Muscle of leg (tissue), 11 donors: ENCODE data around the gene PTPRJ. TPM values are rescaled to one million over a fixed set of nuclear protein-coding genes. Genes with fewer than 3 reads are reported as not detected.
A peak's percentile ranks its signal among the peaks of the same experiment; 100 is the strongest.
"Not testable (repeated sequence)": the region's sequence is repeated elsewhere in the genome, so short reads cannot be mapped to it uniquely, and the experiment has no call there.

ENCODE experiments used
- DNase-seq: peaks from one replicate; pipeline ENCODE4 v3.0.0; 2013
- H3K27ac ChIP-seq: one replicate; pipeline ENCODE4 v1.5.1; 2013; ENCODE audit warnings: mild to moderate bottlenecking, low read length, control low read depth
- H3K27me3 ChIP-seq: one replicate; pipeline ENCODE4 v1.6.1; 2013; ENCODE audit warnings: low read length; ENCODE audit not compliant: control insufficient read depth, insufficient read depth
- H3K36me3 ChIP-seq: one replicate; pipeline ENCODE4 v1.6.1; 2013; ENCODE audit warnings: low read length; ENCODE audit not compliant: control insufficient read depth, insufficient read depth
- H3K4me1 ChIP-seq: one replicate; pipeline ENCODE4 v1.6.1; 2013; ENCODE audit warnings: low read length; ENCODE audit not compliant: control insufficient read depth, insufficient read depth
- H3K4me3 ChIP-seq: one replicate; pipeline ENCODE4 v1.5.1; 2013; ENCODE audit warnings: low read length, control low read depth
- H3K9me3 ChIP-seq: replicated peaks from 2 replicates; pipeline ENCODE4 v1.6.1; 2013; ENCODE audit warnings: low read depth, low read length; ENCODE audit not compliant: control insufficient read depth
- WGBS: methylation state at CpG from one replicate; pipeline ENCODE4 v1.1.5; 2013; ENCODE audit warnings: missing lambda C conversion rate; ENCODE audit not compliant: insufficient coverage; 5-methylcytosine and 5-hydroxymethylcytosine counted together
- polyA plus RNA-seq, 8 donors: library from polyadenylated mRNA; unstranded; fragments of 120-200 nt; gene quantifications; one replicate each; pipeline versions ENCODE4 v1.2.1 to v1.2.3, GENCODE V29; 2013; ENCODE audit warnings: inconsistent platforms in 1 of 8, low replicate concordance in 1 of 8; ENCODE audit not compliant: insufficient read length in 8 of 8, insufficient read depth in 1 of 8
- total RNA-seq: library from RNA; stranded (reverse); fragments of 120-200 nt; gene quantifications from one replicate; pipeline ENCODE4 v1.2.4, GENCODE V29; 2013

The PTPRJ gene
- total and polyA plus RNA-seq, 9 donors, result 2.9 to 6.0 (median 3.6) TPM

DNA sequence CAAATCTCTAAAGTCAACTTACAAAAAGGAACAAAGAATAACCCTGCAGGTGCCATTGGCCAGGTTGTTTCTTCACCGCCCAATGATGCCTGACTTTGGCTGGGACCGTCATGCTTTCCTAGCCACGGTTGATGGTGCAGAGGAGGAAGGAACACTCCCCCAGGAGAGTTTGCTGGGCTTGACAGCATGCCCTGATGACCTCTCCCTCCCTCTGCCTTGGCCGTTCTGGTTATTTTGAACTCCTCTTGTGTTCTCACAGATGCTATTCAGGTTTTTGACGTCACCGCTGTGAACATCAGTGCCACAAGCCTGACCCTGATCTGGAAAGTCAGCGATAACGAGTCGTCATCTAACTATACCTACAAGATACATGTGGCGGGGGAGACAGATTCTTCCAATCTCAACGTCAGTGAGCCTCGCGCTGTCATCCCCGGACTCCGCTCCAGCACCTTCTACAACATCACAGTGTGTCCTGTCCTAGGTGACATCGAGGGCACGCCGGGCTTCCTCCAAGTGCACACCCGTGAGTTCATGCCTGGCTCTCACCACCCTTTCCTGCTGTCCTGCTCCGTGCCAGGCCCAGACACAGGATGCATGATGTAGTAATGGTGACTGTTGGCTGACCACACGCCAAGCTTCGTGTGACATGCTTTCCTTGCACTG lies 147.3 kb downstream of the PTPRJ start:
- Histone ChIP-seq H3K9me3 (no peaks in the 10 kb centered on the region), H3K27ac (no peak overlapping the region), H3K4me3 (no peak overlapping the region), H3K27me3 (no peaks in the 10 kb centered on the region), H3K36me3 (peaks cover 7% of the 10 kb centered on the region), H3K4me1 (no peaks in the 10 kb centered on the region)
- no peak for DNase-seq
- WGBS, result 91% methylated on average over 18 of the region's 22 CpGs

DNA sequence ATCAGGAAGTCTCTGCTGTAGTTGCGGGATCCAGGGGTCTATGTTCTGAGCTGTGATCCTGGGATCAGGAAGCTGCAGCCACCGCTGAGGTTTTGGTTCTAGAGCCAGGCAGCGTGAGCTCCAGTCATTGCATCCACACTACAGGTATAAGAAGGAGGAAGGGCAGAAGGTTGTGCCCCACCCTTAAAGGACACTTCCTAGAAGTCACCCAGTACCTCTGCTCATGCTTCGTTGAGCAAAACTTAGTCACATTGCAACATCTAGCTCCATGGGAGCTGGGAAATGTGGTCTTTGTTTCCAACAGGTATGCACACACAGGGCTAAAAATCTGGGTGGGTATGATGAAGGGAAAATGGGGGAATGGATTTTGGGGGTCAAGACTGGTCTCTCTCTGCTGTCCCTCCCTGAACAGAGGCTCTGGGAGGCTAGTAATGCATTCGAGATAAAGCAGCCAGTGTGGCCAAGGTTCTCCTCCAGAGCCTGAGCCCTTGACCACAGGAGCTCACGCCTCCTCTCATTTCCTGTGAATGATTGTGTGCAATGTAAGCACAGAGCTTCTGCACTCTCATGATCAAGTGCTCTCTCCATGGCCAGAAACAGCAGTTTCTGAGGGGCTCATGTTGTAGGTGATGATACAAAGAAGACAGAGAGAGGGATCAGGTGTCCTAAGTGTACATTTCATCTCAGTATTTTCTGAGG lies 149.5 kb downstream of the PTPRJ start:
- Histone ChIP-seq H3K4me1 (no peaks in the 10 kb centered on the region), H3K4me3 (no peak overlapping the region), H3K27me3 (no peaks in the 10 kb centered on the region), H3K36me3 (peaks cover 7% of the 10 kb centered on the region), H3K27ac (no peak overlapping the region), H3K9me3 (no peaks in the 10 kb centered on the region)
- no peak for DNase-seq
- 80% methylated on average over 2 of the region's 6 CpGs for WGBS

DNA sequence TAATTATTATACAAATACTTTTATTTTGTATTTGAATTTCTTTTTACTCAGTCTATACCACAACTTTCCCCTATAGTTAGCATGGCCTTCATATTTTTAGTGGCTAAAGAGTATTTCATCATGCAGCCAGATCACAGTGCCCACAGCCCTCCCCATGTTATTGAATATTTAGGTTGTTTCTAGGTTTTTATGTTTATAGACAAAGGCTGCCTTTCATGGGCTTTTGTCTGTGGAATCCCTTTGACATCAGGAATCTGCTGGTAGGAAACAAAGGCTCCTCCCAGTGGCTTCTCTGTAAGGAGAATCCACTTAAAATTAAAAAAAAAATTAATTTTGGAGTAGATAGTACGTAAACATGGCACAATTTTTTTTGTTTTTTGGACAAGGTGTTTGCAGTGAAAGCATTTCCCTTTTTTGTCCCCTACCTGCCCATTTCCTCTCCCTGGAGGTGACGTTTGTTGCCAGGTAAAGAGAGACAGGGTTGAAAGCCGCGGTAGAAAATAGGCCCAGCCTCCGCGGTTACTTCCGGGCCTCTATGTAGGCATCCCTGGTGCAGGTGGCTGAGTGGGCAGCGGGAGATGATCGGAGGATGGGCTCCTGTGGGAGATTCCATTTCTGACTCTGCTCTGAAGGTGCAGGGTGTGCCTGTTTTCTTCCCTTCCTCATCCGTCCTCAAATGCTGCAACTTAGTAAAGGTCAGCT lies 154.0 kb downstream of the PTPRJ start:
- Histone ChIP-seq H3K36me3 (peaks cover under 1% of the 10 kb centered on the region), H3K4me3 (no peak overlapping the region), H3K27ac (no peak overlapping the region), H3K9me3 (no peaks in the 10 kb centered on the region), H3K4me1 (no peaks in the 10 kb centered on the region), H3K27me3 (no peaks in the 10 kb centered on the region)
- WGBS, result 81% methylated on average over 4 of the region's 10 CpGs
- DNase-seq, result no peak

DNA sequence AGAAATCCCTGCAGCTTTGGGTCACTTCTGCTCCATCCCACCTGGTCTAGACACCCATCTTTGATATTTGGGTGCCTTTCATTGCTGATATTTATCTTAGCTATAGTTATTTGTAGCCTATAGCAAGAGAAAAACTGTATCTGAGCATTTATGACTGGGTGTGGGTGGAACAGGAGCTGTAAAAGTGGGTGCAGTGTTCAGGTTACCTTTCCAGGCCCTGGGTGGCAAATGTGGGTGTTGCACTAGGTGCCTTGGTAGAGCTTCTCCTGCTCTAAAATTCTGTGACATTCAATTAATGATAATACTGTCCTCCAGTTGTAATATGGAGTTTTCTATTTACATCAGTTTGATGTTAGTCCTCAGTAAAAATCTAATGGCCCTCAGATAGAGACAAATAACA lies 157.9 kb downstream of the PTPRJ start:
- H3K36me3 ChIP-seq, result peaks cover 4% of the 10 kb centered on the region
- H3K4me1 ChIP-seq, result peaks cover 3% of the 10 kb centered on the region
- no peak for DNase-seq
- H3K27me3 ChIP-seq, result no peaks in the 10 kb centered on the region
- no peak overlapping the region for H3K4me3 ChIP-seq
- H3K27ac ChIP-seq, result no peak overlapping the region
- H3K9me3 ChIP-seq, result no peaks in the 10 kb centered on the region

DNA sequence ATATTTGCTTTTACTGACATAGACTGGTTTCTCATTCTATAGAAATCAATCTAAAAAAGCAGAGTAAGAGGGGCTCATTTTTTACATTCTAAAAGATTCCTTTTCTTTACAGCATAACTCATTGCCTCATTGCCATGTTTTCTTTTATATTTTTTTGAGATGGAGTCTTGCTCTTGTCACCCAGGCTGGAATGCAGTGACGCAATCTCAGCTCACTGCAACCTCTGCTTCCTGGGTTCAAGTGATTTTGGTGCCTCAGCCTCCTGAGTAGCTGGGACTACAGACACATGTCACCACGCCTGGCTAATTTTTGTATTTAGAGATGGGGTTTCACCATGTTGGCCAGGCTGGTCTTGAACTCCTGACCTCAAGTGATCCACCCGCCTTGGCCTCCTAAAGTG lies 159.5 kb downstream of the PTPRJ start:
- not testable (repeated sequence) for H3K27ac ChIP-seq, H3K27me3 ChIP-seq, H3K4me1 ChIP-seq, H3K4me3 ChIP-seq, H3K36me3 ChIP-seq, H3K9me3 ChIP-seq, DNase-seq
- WGBS, result 87% methylated on average over 3 of the region's 3 CpGs

DNA sequence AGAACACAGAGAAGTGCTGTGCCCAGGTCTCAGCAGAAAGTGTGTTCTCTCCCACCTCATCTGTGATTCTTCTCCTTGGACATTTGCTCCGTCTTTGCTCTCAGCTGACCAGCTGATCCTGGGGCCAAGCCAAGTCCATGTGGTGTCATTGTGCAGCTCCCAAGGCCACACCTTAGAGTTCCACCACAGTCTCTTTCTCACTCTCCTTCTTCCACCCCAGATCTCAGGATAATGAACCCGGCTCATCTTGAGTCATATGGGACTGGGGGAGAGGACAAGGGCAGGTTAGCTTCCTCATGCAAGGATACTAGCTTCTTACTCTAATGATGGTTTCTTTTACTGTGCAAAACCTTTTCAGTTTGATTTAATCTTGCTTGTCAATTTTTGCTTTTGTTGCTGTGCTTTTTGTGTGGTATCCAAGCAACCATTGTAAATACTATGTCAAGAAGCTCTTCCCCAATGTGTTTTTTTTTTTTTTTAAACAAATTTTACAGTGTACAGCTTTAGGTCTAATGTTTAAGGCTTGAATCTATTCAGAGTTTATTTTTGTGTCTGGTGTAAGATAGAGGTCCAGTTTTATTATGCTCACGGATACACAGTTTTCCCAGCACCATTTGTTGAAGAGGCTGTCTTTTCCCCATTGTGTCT lies 161.2 kb downstream of the PTPRJ start:
- peak; percentile 59 for DNase-seq
- peaks cover 9% of the 10 kb centered on the region for H3K36me3 ChIP-seq

DNA sequence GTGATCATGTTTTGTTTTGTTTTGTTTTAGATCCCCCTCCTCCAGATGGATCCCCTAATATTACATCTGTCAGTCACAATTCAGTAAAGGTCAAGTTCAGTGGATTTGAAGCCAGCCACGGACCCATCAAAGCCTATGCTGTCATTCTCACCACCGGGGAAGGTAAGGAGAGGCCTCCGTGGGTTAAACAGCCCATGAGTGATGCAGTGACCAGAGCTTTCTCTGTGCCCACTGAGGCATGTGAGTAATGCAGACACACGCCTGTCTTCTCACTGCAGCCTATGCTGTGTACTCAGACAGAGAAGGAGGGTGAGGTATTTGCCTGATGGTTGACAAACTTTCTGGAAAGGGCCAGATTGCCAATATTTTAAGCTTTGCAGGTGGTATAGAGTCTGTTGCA lies 162.5 kb downstream of the PTPRJ start:
- H3K27ac ChIP-seq, result no peak overlapping the region
- 92% methylated on average over 3 of the region's 4 CpGs for WGBS
- no peaks in the 10 kb centered on the region for H3K9me3 ChIP-seq
- no peak overlapping the region for H3K4me3 ChIP-seq
- H3K4me1 ChIP-seq, result peaks cover 3% of the 10 kb centered on the region
- H3K27me3 ChIP-seq, result no peaks in the 10 kb centered on the region
- H3K36me3 ChIP-seq, result peaks cover 9% of the 10 kb centered on the region
- DNase-seq, result no peak

More for the DNA sequence above, 161.2 kb downstream of the PTPRJ start:
- Histone ChIP-seq H3K9me3 (no peaks in the 10 kb centered on the region), H3K4me3 (no peak overlapping the region), H3K27me3 (no peaks in the 10 kb centered on the region), H3K4me1 (peaks cover 3% of the 10 kb centered on the region), H3K27ac (no peak overlapping the region)
- no CpG with 5 or more reads among the region's 3 CpGs for WGBS

DNA sequence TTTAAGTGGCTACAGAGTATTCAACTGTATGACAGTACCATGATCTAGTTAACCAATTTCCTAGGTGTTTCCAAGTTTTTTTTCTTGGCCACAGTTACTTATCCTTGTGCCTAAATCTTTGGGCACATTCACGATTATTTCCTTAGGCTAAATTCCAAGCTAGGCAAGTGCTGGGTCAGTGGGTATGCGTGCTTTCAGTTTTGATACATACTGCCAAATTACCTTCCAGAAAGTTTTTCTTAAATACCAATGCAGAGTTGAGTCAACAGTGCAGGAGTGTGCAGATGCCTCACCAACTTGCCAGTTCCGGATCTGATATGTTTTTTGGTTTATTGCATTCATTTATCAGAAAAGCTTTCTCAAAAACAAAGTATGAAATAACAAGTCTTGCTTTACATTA lies 168.4 kb downstream of the PTPRJ start:
- H3K27ac ChIP-seq, result no peak overlapping the region
- H3K4me3 ChIP-seq, result no peak overlapping the region
- H3K4me1 ChIP-seq, result no peaks in the 10 kb centered on the region
- no peak for DNase-seq
- H3K27me3 ChIP-seq, result no peaks in the 10 kb centered on the region
- WGBS, result no CpG with 5 or more reads among the region's 3 CpGs
- peaks cover 5% of the 10 kb centered on the region for H3K9me3 ChIP-seq
- peaks cover 5% of the 10 kb centered on the region for H3K36me3 ChIP-seq

DNA sequence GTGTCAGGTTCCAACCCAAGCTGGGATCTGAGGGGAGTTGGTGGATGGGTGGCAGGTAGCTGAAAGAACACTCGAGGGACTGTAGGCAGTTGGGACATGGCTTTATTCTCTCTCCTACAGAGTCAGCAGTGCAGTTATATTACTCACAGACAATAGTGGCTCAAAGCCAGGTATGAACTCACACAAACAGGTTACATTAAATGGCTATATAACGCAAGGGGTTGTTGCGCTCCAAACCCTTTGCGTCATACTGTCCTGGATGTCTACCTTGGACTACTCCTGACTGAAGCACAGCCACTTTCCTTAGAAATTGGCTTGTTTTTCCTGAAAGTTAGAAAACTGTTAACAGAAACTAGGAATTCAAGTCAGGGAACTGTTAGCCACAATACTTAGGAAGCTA lies 169.9 kb downstream of the PTPRJ start:
- H3K9me3 ChIP-seq, result peaks cover 8% of the 10 kb centered on the region

DNA sequence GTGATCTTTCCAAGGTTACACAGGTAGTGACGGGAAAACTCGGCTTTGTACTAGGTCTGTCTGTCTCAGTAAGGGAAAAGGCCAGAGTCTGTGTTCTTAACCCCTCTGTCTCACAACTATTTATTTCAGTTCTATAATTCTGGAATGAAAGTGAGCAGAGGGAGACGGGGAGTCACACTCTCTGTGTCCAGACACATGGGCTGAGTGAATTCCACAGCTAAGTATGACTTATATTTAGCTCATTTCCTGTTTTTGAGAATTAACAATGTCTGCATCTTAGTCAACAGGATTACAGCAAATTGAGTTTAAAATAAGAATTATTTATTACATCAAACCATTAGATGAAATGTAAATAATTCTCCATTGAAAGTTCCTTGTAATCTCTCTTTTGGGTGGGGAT lies 173.8 kb downstream of the PTPRJ start:
- no peaks in the 10 kb centered on the region for H3K27me3 ChIP-seq
- H3K36me3 ChIP-seq, result peaks cover 3% of the 10 kb centered on the region
- H3K27ac ChIP-seq, result no peak overlapping the region
- no peak overlapping the region for H3K4me3 ChIP-seq
- no peaks in the 10 kb centered on the region for H3K4me1 ChIP-seq
- DNase-seq, result no peak
- no CpG with 5 or more reads among the region's 3 CpGs for WGBS
- H3K9me3 ChIP-seq, result peaks cover 8% of the 10 kb centered on the region

More for the DNA sequence above, 169.9 kb downstream of the PTPRJ start:
- no peak overlapping the region for H3K4me3 ChIP-seq
- whole genome bisulfite sequencing, result no CpG with 5 or more reads among the region's 4 CpGs
- no peaks in the 10 kb centered on the region for H3K27me3 ChIP-seq
- no peak overlapping the region for H3K27ac ChIP-seq
- H3K4me1 ChIP-seq, result no peaks in the 10 kb centered on the region
- no peaks in the 10 kb centered on the region for H3K36me3 ChIP-seq
- DNase-seq, result peak; percentile 29
